HG03064 (cell line): ENCODE results near the gene BLTP3B.

ENCODE experiments used
- ATAC-seq: cut with Tn5 transposase; IDR thresholded peaks from one replicate; pipeline ENCODE4 v1.9.1; 2021; ENCODE audit warnings: low read depth; ENCODE audit not compliant: unreplicated experiment

Gene BLTP3B

DNA sequence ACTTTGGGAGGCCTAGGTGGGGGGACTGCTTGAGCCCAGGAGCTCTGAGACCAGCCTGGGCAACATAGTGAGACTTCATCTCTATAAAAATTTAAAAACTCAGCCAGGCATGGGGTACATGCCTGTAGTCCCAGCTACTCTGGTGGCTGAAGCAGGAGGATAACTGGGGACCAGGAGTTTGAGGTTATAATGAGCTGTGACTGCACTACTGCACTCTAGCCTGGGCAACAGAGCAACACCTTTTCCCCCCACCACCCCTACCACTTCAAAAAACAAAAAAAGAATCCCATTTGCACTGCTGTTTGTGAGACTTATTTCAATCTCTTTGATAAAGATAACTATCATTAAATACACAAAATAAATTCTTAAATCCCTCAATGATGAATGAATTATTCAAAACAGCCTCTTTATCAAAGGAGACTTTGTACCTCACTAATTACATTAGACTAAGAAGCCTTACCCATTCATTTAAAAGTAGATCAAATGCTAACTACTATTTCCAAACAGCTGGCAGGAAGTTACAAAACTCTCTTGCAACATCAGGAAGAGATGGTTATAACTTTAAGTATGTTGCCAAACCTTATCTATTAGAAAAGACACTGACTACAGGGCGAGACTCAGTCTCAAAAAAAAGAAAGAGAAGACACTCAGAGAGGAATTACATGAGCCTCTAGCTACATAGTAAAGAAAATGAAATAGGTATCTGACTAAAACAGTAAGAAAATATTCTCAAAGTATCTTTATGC is 14.7 kb downstream of the BLTP3B start:
- no peak for ATAC-seq

- no peak for ATAC-seq
These were observed 19.2 kb downstream of the BLTP3B start for GRCh38 chr12:100123316-100124095.

DNA sequence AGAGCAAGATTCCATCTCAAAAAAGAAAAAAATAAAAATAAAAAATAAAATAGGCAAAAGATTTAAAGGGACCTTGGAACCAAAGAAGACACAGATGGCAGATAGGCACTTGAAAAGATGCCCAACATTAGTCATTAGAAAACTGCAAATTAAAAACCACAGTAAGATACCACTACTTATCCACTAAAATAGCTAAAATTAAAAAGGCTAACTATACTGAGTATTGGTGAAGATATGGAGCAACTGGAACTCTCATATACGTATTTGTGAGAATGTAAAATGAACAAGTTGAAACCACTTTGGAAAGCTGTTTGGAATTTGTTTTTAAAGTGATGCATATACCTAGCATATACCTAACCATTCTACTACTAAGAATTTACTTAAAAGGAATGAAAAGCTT is 22.3 kb downstream of the BLTP3B start:
- ATAC-seq = no peak

- no peak for ATAC-seq
These were observed 27.4 kb downstream of the BLTP3B start for GRCh38 chr12:100115291-100115690.

GRCh38 chr12:100114574-100114973 is 28.1 kb downstream of the BLTP3B start:
- ATAC-seq = no peak

- ATAC-seq = no peak
These were observed 32.4 kb downstream of the BLTP3B start for GRCh38 chr12:100110276-100110675.

DNA sequence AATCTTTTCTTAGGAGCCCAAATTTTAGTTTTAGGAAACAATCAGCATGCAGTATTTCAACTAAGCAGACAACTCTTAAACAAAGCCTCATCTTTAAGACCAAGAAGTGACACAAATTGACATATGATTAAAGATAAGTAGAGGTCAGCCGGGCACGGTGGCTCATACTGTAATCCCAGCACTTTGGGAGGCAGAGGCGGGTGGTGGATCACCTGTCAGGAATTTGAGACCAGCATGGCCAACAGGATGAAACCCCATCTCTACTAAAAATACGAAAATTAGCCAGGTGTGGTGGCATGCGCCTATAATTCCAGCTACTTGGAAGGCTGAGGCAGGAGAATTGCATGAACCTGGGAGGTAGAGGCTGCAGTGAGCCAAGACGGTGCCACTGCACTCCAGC is 35.8 kb downstream of the BLTP3B start:
- ATAC-seq = no peak

DNA sequence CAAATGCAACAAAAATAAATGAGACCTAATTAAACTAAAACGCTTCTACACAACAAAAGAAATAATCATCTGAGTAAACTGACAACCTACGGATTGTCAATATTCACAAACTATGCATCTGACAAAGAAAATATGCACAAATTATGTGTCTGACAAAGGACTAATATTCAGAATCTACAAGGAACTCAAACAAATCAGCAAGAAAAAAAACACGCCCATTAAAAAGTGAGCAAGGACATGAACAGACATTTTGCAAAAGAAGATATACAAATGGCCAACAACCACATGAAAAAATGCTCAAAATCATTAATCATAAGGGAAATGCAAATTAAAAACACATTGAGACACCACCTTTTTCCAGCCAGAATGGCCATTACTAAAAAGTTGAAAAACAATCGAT is 37.0 kb downstream of the BLTP3B start:
- ATAC-seq = no peak

GRCh38 chr12:100101000-100101399 is 41.7 kb downstream of the BLTP3B start:
- ATAC-seq = no peak
